BLaER1 treated with 17β-estradiol and CSF1 and Interleukin-3, amounts not matched to agents 10 nM and 100 nM (cell line): ENCODE data around the gene ARFIP2.
"Not testable (repeated sequence)": the region's sequence is repeated elsewhere in the genome, so short reads cannot be mapped to it uniquely, and the experiment has no call there.

Experiments used
- H3K27ac ChIP-seq, 11 experiments: shearing (Covaris generic); formaldehyde crosslinking; 2 replicates each; pipeline ENCODE4 v1.8.1; 2022
- H3K27me3 ChIP-seq, 11 experiments: shearing (Covaris generic); formaldehyde crosslinking; 2 replicates each; pipeline ENCODE4 v1.8.1; 2022
- H3K36me3 ChIP-seq, 11 experiments: shearing (Covaris generic); formaldehyde crosslinking; 2 replicates each; pipeline ENCODE4 v1.8.1; 2022
- H3K4me1 ChIP-seq, 10 experiments: shearing (Covaris generic); formaldehyde crosslinking; 2 replicates each; pipeline ENCODE4 v1.8.1; 2022
- H3K4me2 ChIP-seq, 11 experiments: shearing (Covaris generic); formaldehyde crosslinking; 2 replicates each; pipeline ENCODE4 v1.8.1; 2022
- H3K4me3 ChIP-seq, 10 experiments: shearing (Covaris generic); formaldehyde crosslinking; 2 replicates each; pipeline ENCODE4 v1.8.1; 2022
- H3K9ac ChIP-seq, 11 experiments: shearing (Covaris generic); formaldehyde crosslinking; 2 replicates each; pipeline ENCODE4 v1.8.1; 2022
- H3K9me3 ChIP-seq, 11 experiments: shearing (Covaris generic); formaldehyde crosslinking; replicated peaks in 1 of 11; 2 replicates each; pipeline ENCODE4 v1.8.1; 2022
- H4K20me1 ChIP-seq, 11 experiments: shearing (Covaris generic); formaldehyde crosslinking; 2 replicates each; pipeline ENCODE4 v1.8.1; 2022
- Cebpa-rat ChIP-seq, 11 experiments: shearing (Covaris generic); IDR thresholded peaks; 2 replicates each; pipeline ENCODE4 v1.8.1; 2022

ARFIP2 gene, protein sequence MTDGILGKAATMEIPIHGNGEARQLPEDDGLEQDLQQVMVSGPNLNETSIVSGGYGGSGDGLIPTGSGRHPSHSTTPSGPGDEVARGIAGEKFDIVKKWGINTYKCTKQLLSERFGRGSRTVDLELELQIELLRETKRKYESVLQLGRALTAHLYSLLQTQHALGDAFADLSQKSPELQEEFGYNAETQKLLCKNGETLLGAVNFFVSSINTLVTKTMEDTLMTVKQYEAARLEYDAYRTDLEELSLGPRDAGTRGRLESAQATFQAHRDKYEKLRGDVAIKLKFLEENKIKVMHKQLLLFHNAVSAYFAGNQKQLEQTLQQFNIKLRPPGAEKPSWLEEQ

DNA sequence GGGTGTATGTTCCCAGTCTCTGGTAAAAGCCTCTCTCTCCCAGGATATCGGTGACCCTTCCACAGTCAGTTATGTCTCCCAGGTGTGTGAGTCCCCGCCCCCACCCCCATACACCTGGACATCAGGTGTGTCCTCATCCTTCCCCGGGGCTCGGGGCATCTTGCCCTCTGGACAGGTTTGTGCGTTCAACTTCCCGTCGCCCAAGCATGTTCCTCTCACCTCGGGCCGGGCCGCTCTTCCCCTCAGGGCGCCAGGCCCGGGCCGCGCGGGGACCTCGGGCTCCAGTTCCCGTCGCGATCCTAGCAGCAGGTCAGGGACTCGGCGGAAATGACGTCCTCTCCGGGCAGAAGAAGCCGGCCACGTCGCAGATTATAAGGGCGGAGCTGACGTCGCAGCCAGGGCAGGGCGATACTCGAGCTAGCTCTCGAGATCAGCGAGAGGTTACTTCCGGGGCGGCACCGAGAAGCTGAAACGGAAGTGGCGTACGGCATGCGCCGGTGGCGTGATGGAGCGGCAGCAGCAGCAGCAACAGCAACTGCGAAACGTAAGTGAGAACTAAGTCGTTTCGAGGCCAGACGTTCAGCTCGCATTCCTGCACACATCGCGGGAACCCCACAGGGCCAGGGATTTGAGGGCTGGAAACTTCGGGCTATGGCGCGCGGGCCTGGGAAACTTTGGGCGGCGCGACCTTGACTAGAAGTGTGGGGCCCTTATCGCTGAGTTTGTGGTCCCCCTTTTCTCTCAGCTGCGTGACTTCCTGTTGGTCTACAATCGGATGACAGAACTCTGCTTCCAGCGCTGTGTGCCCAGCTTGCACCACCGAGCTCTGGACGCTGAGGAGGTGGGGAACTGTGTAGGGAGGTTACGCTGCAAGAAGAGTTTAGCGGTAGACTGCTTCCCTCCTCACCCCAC lies at the start of gene ARFIP2, which contains the start of gene TIMM10B:
Gene ARFIP2, minus strand, starts transcription at position 320 of the 912 bp plus-strand sequence. CDS start 910 bp downstream, outside the sequence.
Gene TIMM10B, plus strand, starts transcription at position 490 of the 912 bp plus-strand sequence. Its CDS starts 16 bp downstream, at position 506.
- H4K20me1 ChIP-seq = peaks cover 0 to 44% (median 24%) of the 10 kb centered on the region in 11 experiments; a peak in 12 of 22 replicates
- no peaks in the 10 kb centered on the region for H3K9me3 ChIP-seq
- H3K27me3 ChIP-seq = no peaks in the 10 kb centered on the region
- H3K4me2 ChIP-seq = peak within 1 kb of the TSS; percentile 93 to 100 (median 98)
- peak within 1 kb of the TSS; percentile 77 to 93 (median 90) for H3K27ac ChIP-seq
- peaks cover 26 to 45% (median 31%) of the 10 kb centered on the region in 10 experiments for H3K4me1 ChIP-seq
- H3K4me3 ChIP-seq = peak within 1 kb of the TSS; percentile 70 to 93 (median 82)
- TF ChIP-seq Cebpa-rat (IDR thresholded peaks at IDR 0.05) = no peak
- H3K36me3 ChIP-seq = peaks cover 69 to 78% (median 75%) of the 10 kb centered on the region in 11 experiments
- H3K9ac ChIP-seq = peak within 1 kb of the TSS; percentile 87 to 95 (median 93)

GRCh38 chr11:6530848-6531247 lies 49.7 kb upstream of the ARFIP2 start:
- Histone ChIP-seq H3K36me3 (peaks cover 0 to 51% (median 27%) of the 10 kb centered on the region in 11 experiments; a peak in 14 of 22 replicates), H3K9ac (no peak overlapping the region), H3K9me3 (no peaks in the 10 kb centered on the region), H3K4me3 (no peak overlapping the region), H3K4me2 (no peak overlapping the region), H3K27me3 (no peaks in the 10 kb centered on the region), H3K27ac (no peak overlapping the region), H3K4me1 (peaks cover 4 to 11% (median 8%) of the 10 kb centered on the region in 10 experiments; a peak in 14 of 20 replicates), H4K20me1 (peaks cover 0 to 5% (median 0%) of the 10 kb centered on the region in 11 experiments; a peak in 1 of 22 replicates)
- no peak for TF ChIP-seq Cebpa-rat (IDR thresholded peaks at IDR 0.05)

- Histone ChIP-seq H3K9ac (peak overlapping the region in 1 of 11 experiments; percentile 65; a peak in 1 of 22 replicates), H3K4me1 (peaks cover 4 to 11% (median 8%) of the 10 kb centered on the region in 10 experiments; a peak in 14 of 20 replicates), H3K9me3 (no peaks in the 10 kb centered on the region), H3K4me3 (no peak overlapping the region), H3K27me3 (no peaks in the 10 kb centered on the region), H3K36me3 (peaks cover 0 to 41% (median 25%) of the 10 kb centered on the region in 11 experiments; a peak in 15 of 22 replicates), H3K27ac (no peak overlapping the region), H3K4me2 (no peak overlapping the region), H4K20me1 (peaks cover 0 to 5% (median 0%) of the 10 kb centered on the region in 11 experiments; a peak in 1 of 22 replicates)
- no peak for TF ChIP-seq Cebpa-rat (IDR thresholded peaks at IDR 0.05)
Observed at GRCh38 chr11:6529266-6529665, 48.1 kb upstream of the ARFIP2 start.

GRCh38 chr11:6526411-6527135 lies 45.4 kb upstream of the ARFIP2 start:
- H3K9me3 ChIP-seq = peaks cover 0 to 9% (median 5%) of the 10 kb centered on the region in 11 experiments; a peak in 15 of 22 replicates
- no peak overlapping the region for H3K4me3 ChIP-seq
- peaks cover 4 to 11% (median 8%) of the 10 kb centered on the region in 10 experiments; a peak in 14 of 20 replicates for H3K4me1 ChIP-seq
- H4K20me1 ChIP-seq = no peaks in the 10 kb centered on the region
- H3K4me2 ChIP-seq = peak overlapping the region in 9 of 11 experiments; percentile 6 to 54 (median 31); a peak in 15 of 22 replicates
- peak overlapping the region in 1 of 11 experiments; percentile 11; a peak in 3 of 22 replicates for H3K27ac ChIP-seq
- TF ChIP-seq Cebpa-rat (IDR thresholded peaks at IDR 0.05) = no peak
- H3K27me3 ChIP-seq = no peaks in the 10 kb centered on the region
- peak overlapping the region in 1 of 11 experiments; percentile 20; a peak in 1 of 22 replicates for H3K9ac ChIP-seq
- H3K36me3 ChIP-seq = peaks cover 5 to 31% (median 15%) of the 10 kb centered on the region in 11 experiments; a peak in 21 of 22 replicates

- Histone ChIP-seq H3K4me1 (peaks cover 4 to 11% (median 8%) of the 10 kb centered on the region in 10 experiments; a peak in 14 of 20 replicates), H3K4me2 (no peak overlapping the region), H3K9ac (no peak overlapping the region), H3K27ac (no peak overlapping the region), H3K27me3 (no peaks in the 10 kb centered on the region), H4K20me1 (no peaks in the 10 kb centered on the region), H3K9me3 (peaks cover 0 to 10% (median 7%) of the 10 kb centered on the region in 11 experiments; a peak in 15 of 22 replicates), H3K4me3 (no peak overlapping the region), H3K36me3 (peaks cover 25 to 45% (median 36%) of the 10 kb centered on the region in 11 experiments)
- no peak for TF ChIP-seq Cebpa-rat (IDR thresholded peaks at IDR 0.05)
Observed at GRCh38 chr11:6523253-6523652, 42.1 kb upstream of the ARFIP2 start.

DNA sequence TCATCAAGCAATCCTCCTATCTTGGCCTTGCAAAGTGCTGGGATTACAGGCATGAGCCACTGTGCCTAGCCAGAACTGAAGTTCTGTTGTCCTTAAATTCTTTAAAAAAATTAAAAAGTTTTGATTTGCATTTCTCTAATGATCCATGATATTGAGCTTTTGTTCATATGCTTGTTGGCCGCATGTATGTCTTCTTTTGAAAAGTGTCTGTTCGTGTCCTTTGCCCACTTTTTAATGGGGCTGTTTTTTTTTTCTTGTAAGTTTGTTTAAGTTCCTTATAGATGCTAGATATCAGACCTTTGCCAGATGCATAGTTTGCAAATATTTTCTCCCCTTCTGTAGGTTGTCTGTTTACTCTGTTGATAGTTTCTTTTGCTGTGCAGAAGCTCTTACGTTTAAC lies 40.8 kb upstream of the ARFIP2 start:
- not testable (repeated sequence) for H3K4me3 ChIP-seq, H4K20me1 ChIP-seq, H3K27ac ChIP-seq, H3K9ac ChIP-seq, H3K4me2 ChIP-seq, H3K27me3 ChIP-seq
- Histone ChIP-seq H3K36me3 (peaks cover 34 to 55% (median 44%) of the 10 kb centered on the region in 11 experiments), H3K4me1 (peaks cover 4 to 11% (median 8%) of the 10 kb centered on the region in 10 experiments; a peak in 14 of 20 replicates), H3K9me3 (peaks cover 4 to 18% (median 9%) of the 10 kb centered on the region in 11 experiments; a peak in 16 of 22 replicates)

- TF ChIP-seq Cebpa-rat (IDR thresholded peaks at IDR 0.05) = no peak
- Histone ChIP-seq H3K4me1 (no peaks in the 10 kb centered on the region), H3K9ac (no peak overlapping the region), H3K36me3 (peaks cover 47 to 72% (median 53%) of the 10 kb centered on the region in 11 experiments), H3K4me2 (no peak overlapping the region), H3K27me3 (no peaks in the 10 kb centered on the region), H3K9me3 (peaks cover 4 to 18% (median 9%) of the 10 kb centered on the region in 11 experiments; a peak in 16 of 22 replicates), H4K20me1 (no peaks in the 10 kb centered on the region), H3K27ac (no peak overlapping the region), H3K4me3 (no peak overlapping the region)
Observed at GRCh38 chr11:6520265-6520664, 39.1 kb upstream of the ARFIP2 start.

GRCh38 chr11:6516865-6517264 lies 35.7 kb upstream of the ARFIP2 start:
- Histone ChIP-seq H3K27ac (no peak overlapping the region), H3K9ac (no peak overlapping the region), H3K36me3 (peaks cover 53 to 95% (median 70%) of the 10 kb centered on the region in 11 experiments), H3K9me3 (peaks cover 4 to 24% (median 13%) of the 10 kb centered on the region in 11 experiments; a peak in 18 of 22 replicates), H3K4me3 (no peak overlapping the region), H4K20me1 (no peaks in the 10 kb centered on the region), H3K4me2 (no peak overlapping the region), H3K27me3 (no peaks in the 10 kb centered on the region), H3K4me1 (no peaks in the 10 kb centered on the region)
- no peak for TF ChIP-seq Cebpa-rat (IDR thresholded peaks at IDR 0.05)
